Measurements from ENCODE around the gene CLN3.
A peak's percentile ranks its signal among the peaks of the same experiment; 100 is the strongest.
"Not testable (repeated sequence)": the region's sequence is repeated elsewhere in the genome, so short reads cannot be mapped to it uniquely, and the experiment has no call there.

The CLN3 gene

GRCh38 chr16:28494121-28494851 is 2.4 kb upstream of the CLN3 start, which contains the start of gene APOBR:
APOBR (plus strand) TSS chr16:28494643; CDS start chr16:28494682, 39 bp downstream.
- DNase-seq (ENCODE audit: low read depth) = peak; percentile 79

DNA sequence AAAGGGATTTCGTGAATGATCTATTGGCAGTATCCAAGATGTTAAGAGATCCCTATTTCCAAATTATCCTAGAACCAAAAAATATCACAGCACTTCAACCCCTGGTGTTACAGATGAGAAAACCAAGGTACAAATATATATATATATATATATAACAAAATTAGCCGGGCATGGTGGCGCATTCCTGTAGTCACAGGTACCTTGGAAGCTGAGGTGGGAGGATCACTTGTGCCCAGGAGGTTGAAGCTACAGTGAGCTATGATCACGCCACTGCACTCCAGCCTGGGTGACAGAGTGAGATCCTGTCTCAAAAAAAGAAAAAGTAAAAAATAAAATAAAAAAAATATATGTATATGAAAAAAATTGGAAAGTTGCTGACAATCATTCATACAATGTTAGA is 637 bp upstream of the CLN3 start:
- no peak for DNase-seq (ENCODE audit: low read depth)

- peak; percentile 8 for DNase-seq (ENCODE audit: low read depth)
Observed at GRCh38 chr16:28491230-28491969, 474 bp downstream of the CLN3 start.

GRCh38 chr16:28486266-28486665 is 5.6 kb downstream of the CLN3 start:
- no peak for DNase-seq (ENCODE audit: low read depth)

- DNase-seq (ENCODE audit: low read depth) = not testable (repeated sequence)
Observed at GRCh38 chr16:28483361-28483760, 8.5 kb downstream of the CLN3 start.

DNA sequence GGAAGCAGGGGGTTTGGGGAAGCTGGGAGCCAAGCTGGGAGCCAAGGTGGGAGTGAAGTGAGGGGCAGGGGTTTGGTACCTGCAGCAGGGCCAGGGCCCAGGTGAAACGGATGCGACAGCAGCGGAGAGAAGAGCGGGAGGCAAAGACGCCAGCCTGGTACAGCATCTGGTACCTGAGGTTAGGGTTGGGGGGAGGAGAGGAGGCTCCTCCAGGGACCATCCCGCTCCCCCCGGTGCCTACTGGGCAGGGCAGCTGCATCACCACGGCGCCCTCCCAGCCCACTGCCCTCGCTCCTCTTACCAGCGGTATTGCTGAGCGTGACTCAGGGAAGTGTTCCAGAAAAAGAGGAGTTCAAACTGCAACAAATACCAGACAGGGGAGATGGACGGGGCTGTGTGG is 9.8 kb downstream of the CLN3 start:
- no peak for DNase-seq (ENCODE audit: low read depth)

DNA sequence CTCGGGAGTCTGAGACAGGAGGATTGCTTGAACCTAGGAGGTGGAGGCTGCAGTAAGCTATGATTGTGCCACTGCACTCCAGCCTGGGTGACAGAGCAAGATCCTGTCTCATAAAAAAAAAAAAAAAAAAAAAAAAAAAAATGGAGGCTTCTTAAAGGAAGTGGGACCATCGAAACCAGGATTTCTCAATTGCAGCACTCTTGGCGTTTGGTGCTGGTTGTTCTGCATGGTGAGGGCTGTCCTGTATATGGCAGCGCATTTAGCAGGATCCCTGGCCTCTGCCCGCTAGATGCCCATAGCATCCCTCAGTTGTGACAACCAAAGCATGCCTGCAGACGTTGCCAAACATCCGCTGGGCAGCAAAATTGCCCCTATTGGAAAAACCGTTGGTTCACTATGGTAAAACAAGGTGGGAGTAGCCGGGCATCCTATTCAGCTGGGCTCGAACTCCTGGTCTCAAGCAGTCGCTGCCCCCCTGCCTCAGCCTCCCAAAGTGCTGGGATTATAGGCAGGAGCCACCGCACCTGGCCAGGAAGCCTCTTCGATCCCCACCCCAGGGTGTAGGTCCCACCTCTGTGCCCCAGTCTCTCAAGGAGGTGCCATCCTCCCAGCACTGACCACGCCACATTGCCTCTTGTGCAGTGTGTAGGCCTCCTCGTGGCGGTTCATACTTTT is 13.2 kb downstream of the CLN3 start:
- no peak for DNase-seq (ENCODE audit: low read depth)

GRCh38 chr16:28477311-28477920 is 14.5 kb downstream of the CLN3 start:
- DNase-seq (ENCODE audit: low read depth) = no peak

- no peak for DNase-seq (ENCODE audit: low read depth)
Observed at GRCh38 chr16:28475221-28475620, 16.7 kb downstream of the CLN3 start.

- no peak for DNase-seq (ENCODE audit: low read depth)
Observed at GRCh38 chr16:28473714-28474265, 18.1 kb downstream of the CLN3 start.

DNA sequence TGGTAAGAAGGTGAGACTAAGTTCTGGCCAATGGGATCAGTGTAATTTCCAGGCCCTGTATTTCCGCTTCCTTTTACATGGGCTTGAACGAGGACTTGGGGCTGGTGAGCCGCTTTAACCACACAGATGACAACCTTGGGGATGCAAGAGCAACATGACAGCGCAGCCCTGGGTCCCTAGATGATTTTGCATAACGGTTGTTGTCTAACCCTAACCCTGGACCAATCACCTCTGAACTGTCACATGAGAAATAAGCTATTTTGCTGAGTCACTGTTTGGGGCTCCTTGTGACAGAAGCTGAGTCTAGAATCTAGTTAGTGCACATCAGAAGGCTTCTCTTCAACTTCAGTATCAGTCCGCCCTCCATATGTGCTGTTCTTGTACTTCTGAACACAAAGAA is 44.8 kb downstream of the CLN3 start:
- not testable (repeated sequence) for DNase-seq (ENCODE audit: low read depth)

DNA sequence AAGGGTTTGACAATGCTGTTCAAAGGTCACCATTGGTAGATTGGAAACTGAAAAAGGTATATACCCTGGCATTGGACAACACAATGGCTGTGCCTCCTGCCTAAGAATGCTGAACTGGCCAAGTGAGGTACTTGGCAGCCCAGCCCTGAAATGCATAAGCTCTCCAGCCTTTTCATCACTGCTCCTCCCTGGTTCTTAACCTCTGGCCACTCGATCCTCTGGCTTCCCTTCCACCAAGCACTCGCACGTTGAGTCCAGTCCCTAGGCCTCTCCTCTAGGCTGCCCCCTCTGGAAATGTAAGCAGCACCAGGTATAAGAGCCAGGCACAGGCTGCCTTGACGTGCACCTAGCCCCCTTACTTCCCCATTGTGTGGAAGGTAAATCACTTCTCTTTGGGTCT is 45.5 kb downstream of the CLN3 start:
- DNase-seq (ENCODE audit: low read depth) = not testable (repeated sequence)

DNA sequence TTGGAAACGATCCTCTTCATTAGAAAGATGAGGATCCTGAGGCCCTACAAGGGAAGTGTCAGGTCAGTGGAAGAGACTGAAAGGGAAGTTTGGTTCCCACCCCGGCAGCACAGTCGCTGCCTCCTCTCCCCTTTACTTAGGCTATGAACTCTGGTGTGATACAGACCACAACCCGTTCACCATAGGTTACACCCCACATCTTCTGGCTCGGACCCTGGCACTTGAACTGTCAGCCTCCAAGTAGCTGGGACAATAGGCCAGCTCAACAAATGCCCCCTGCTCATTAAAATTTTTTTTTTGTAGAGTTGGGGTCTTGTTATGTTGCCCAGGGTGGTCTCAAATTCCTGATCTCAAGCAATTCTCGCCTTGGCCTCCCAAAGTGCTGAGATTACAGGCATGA is 47.9 kb downstream of the CLN3 start:
- DNase-seq (ENCODE audit: low read depth) = not testable (repeated sequence)

DNA sequence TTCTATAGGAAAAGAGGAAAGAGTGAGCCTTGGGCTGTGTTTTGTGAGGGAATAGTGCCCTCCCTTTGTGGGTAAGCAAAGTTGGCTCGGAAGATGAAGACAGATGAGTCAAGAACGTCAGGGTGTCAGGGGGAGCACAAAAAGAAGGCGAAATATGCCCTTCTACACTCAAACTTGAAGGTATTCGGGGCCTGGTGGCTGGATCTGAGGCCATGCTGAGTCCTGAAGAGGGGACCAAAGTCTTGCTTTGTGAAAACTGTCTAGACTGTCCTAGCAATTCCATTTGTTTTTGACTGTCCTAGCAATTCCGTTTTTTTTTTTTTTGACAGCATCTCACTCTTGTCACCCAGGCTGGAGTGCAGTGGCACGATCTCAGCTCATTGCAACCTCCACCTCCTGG is 53.0 kb downstream of the CLN3 start:
- DNase-seq (ENCODE audit: low read depth) = not testable (repeated sequence)

DNA sequence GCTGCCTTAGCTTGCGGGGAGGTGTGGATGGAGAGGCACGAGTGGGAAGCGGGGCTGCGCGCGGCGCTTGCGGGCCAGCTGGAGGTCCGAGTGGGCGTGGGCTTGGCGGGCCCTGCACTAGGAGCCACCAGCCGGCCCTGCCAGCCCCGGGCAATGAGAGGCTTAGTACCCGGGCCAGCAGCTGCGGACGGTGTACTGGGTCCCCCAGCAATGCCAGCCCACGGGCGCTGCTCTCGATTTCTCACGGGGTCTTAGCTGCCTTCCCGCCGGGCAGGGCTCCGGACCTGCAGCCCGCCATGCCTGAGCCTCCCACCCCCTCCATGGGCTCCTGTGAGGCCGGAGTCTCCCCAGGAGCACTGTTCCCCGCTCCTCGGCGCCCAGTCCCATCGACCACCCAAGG is 56.5 kb downstream of the CLN3 start:
- DNase-seq (ENCODE audit: low read depth) = not testable (repeated sequence)
